GM12878 (cell line): ENCODE results near the gene UBTF. TPM values are rescaled to one million over a fixed set of nuclear protein-coding genes. Genes with fewer than 3 reads are reported as not detected.

ENCODE experiments used
- ATAC-seq: fragments of 200-7000 bp; cut with Tn5 transposase; 3 replicates; pipeline ENCODE4 v1.9.1; 2020; ENCODE audit warnings: mild to moderate bottlenecking, moderate library complexity
- BruUV-seq: library from RNA; stranded (reverse); fragments of 400-500 nt; replicated peaks from 2 replicates; lab custom pipeline; 2021; lab: Mats Ljungman, UMichigan
- CTCF ChIA-PET: fragments of 300-600 bp; sonication (Branson Sonifier 250); formaldehyde crosslinking; extraction: SDS; loops from one replicate; lab custom pipeline; 2021; ENCODE audit warnings: inconsistent platforms; lab: Yijun Ruan, JAX
- POLR2A ChIA-PET: fragments of 350-600 bp; formaldehyde crosslinking; extraction: SDS; loops from one replicate; lab custom pipeline; 2021; ENCODE audit warnings: inconsistent platforms; lab: Charles Lee
- RAD21 ChIA-PET: fragments of 300-600 bp; sonication (Branson Sonifier 250); formaldehyde crosslinking; loops from one replicate; lab custom pipeline; 2023; ENCODE audit warnings: antibody characterized with exemption; ENCODE audit not compliant: unreplicated experiment; lab: Charles Lee
- SMC1A ChIA-PET: fragments of 300-600 bp; sonication (Branson Sonifier 250); formaldehyde crosslinking; loops from one replicate; lab custom pipeline; 2023; ENCODE audit not compliant: unreplicated experiment, uncharacterized antibody; lab: Charles Lee
- DNase-seq: peaks from one replicate; pipeline ENCODE4 v3.0.0-alpha.2; 2011; ENCODE audit warnings: low read depth, low spot score
- FAIRE-seq: peaks from 3 replicates; lab custom pipeline; 2011; peaks lifted over from hg19 to GRCh38; lab: Jason Lieb, UNC
- H2AFZ ChIP-seq: 2 replicates; pipeline ENCODE4 v1.6.0; 2011; ENCODE audit warnings: low read depth, low read length, control low read depth; ENCODE audit not compliant: control insufficient read depth
- H3K27ac ChIP-seq: 2 replicates; pipeline ENCODE4 v1.5.1; 2011; ENCODE audit warnings: control low read depth; ENCODE audit not compliant: control insufficient read depth, insufficient read depth
- H3K27me3 ChIP-seq, 2 experiments: replicated peaks in 1 of 2; 2 replicates each; pipeline versions ENCODE4 v1.6.0 to v1.6.1; 2011; ENCODE audit warnings: low read length in 1 of 2; ENCODE audit not compliant: control insufficient read depth in 2 of 2, insufficient read depth in 2 of 2
- H3K36me3 ChIP-seq, 2 experiments: 2 replicates each; pipeline ENCODE4 v1.5.1; 2011; ENCODE audit warnings: low read length in 1 of 2; ENCODE audit not compliant: control insufficient read depth in 2 of 2, insufficient read depth in 2 of 2
- H3K4me1 ChIP-seq: 2 replicates; pipeline ENCODE4 v1.6.1; 2011; ENCODE audit warnings: mild to moderate bottlenecking, low read length, moderate library complexity, mixed read lengths; ENCODE audit not compliant: control insufficient read depth, insufficient read depth
- H3K4me2 ChIP-seq: 2 replicates; pipeline ENCODE4 v1.6.0; 2011; ENCODE audit warnings: control low read depth; ENCODE audit not compliant: control insufficient read depth, insufficient read depth
- H3K4me3 ChIP-seq: fragments of 200-600 bp; sonication (generic); 2 replicates; pipeline ENCODE4 v1.5.1; 2016
- H3K79me2 ChIP-seq: 2 replicates; pipeline ENCODE4 v1.6.0; 2011; ENCODE audit warnings: low read length; ENCODE audit not compliant: control insufficient read depth, insufficient read depth
- H3K9ac ChIP-seq: 2 replicates; pipeline ENCODE4 v1.8.0; 2011; ENCODE audit warnings: low read length, control low read depth, mixed read lengths; ENCODE audit not compliant: control insufficient read depth, insufficient read depth
- H3K9me3 ChIP-seq: replicated peaks from 3 replicates; pipeline ENCODE4 v1.5.1; 2011; ENCODE audit warnings: mild to moderate bottlenecking, low read length; ENCODE audit not compliant: control insufficient read depth, insufficient read depth
- H4K20me1 ChIP-seq: 2 replicates; pipeline ENCODE4 v1.6.0; 2011; ENCODE audit not compliant: control insufficient read depth, insufficient read depth
- ATF7 ChIP-seq: fragments of 450-650 bp; IDR thresholded peaks from 2 replicates; pipeline ENCODE4 v1.6.1; 2016; ENCODE audit warnings: low read depth, mild to moderate bottlenecking
- CHD2 ChIP-seq: IDR thresholded peaks from 2 replicates; pipeline ENCODE4 v1.6.1; 2011; ENCODE audit warnings: low read depth, low read length, improper control_type of control experiment, borderline replicate concordance
- FOXK2 ChIP-seq: fragments of 450-650 bp; IDR thresholded peaks from 2 replicates; pipeline ENCODE4 v1.6.1; 2017; ENCODE audit warnings: mild to moderate bottlenecking, moderate library complexity
- GABPA ChIP-seq: IDR thresholded peaks from 2 replicates; pipeline ENCODE4 v1.6.1; 2014; ENCODE audit warnings: antibody characterized with exemption, low read depth, mild to moderate bottlenecking, inconsistent platforms
- HDAC6 ChIP-seq: fragments of 200-600 bp; sonication (generic); IDR thresholded peaks from one replicate; pipeline ENCODE4 v1.8.0; 2017; ENCODE audit warnings: antibody characterized with exemption; ENCODE audit not compliant: unreplicated experiment
- IKZF2 ChIP-seq, 2 experiments: fragments of 450-650 bp; IDR thresholded peaks; 2 replicates each; pipeline ENCODE4 v1.6.1; 2017; ENCODE audit warnings: mild to moderate bottlenecking in 2 of 2, moderate library complexity in 2 of 2
- MTA2 ChIP-seq: fragments of 450-650 bp; IDR thresholded peaks from 2 replicates; pipeline ENCODE4 v1.6.1; 2016; ENCODE audit warnings: low read depth, mild to moderate bottlenecking, moderate library complexity
- MYB ChIP-seq: fragments of 150-350 bp; IDR thresholded peaks from 2 replicates; pipeline ENCODE4 v1.6.1; 2014; ENCODE audit warnings: mild to moderate bottlenecking, low read depth, low read length, borderline replicate concordance
- NBN ChIP-seq: fragments of 450-650 bp; IDR thresholded peaks from 2 replicates; pipeline ENCODE4 v1.6.1; 2016
- NFXL1 ChIP-seq: fragments of 450-650 bp; IDR thresholded peaks from 2 replicates; pipeline ENCODE4 v1.6.1; 2017; ENCODE audit warnings: antibody characterized with exemption, mild to moderate bottlenecking, borderline replicate concordance
- PML ChIP-seq: IDR thresholded peaks from 2 replicates; pipeline ENCODE4 v1.6.1; 2012; ENCODE audit warnings: low read length, inconsistent platforms
- RAD21 ChIP-seq: IDR thresholded peaks from 2 replicates; pipeline ENCODE4 v1.6.1; 2011; ENCODE audit warnings: mild to moderate bottlenecking, low read depth, low read length, moderate library complexity; ENCODE audit not compliant: insufficient read depth
- REST ChIP-seq: IDR thresholded peaks from 2 replicates; pipeline ENCODE4 v1.6.1; 2012; ENCODE audit warnings: mild to moderate bottlenecking, low read depth, low read length
- SP1 ChIP-seq: IDR thresholded peaks from one replicate; pipeline ENCODE4 v1.6.1; 2011; ENCODE audit warnings: low read depth, low read length
- STAT3 ChIP-seq: IDR thresholded peaks from 2 replicates; pipeline ENCODE4 v1.6.1; 2011; ENCODE audit warnings: low read depth, low read length, improper control_type of control experiment
- USF1 ChIP-seq: IDR thresholded peaks from 2 replicates; pipeline ENCODE4 v1.6.1; 2011; ENCODE audit warnings: borderline replicate concordance, low read depth, mild to moderate bottlenecking, moderate library complexity, mixed read lengths, low read length; ENCODE audit not compliant: insufficient read depth; ENCODE audit errors: extremely low read length
- WRNIP1 ChIP-seq: IDR thresholded peaks from 2 replicates; pipeline ENCODE4 v1.6.1; 2011; ENCODE audit warnings: low read depth, low read length, improper control_type of control experiment, borderline replicate concordance
- ZBTB4 ChIP-seq: fragments of 450-650 bp; formaldehyde crosslinking; IDR thresholded peaks from 2 replicates; pipeline ENCODE4 v1.4.0; 2022; ENCODE audit warnings: mild to moderate bottlenecking, moderate library complexity
- ZNF274 ChIP-seq: IDR thresholded peaks from one replicate; pipeline ENCODE4 v1.8.0; 2011; ENCODE audit not compliant: insufficient read length, insufficient read depth
- ZNF384 ChIP-seq: IDR thresholded peaks from 2 replicates; pipeline ENCODE4 v1.6.1; 2012; ENCODE audit warnings: low read depth, mild to moderate bottlenecking, low read length, improper control_type of control experiment, borderline replicate concordance
- WGBS: methylation state at CpG from one replicate; pipeline ENCODE4 v1.1.6; 2016; ENCODE audit warnings: low lambda C conversion rate; ENCODE audit not compliant: insufficient replicate concordance, insufficient coverage; ENCODE audit errors: missing lambda C conversion rate; 5-methylcytosine and 5-hydroxymethylcytosine counted together
- in situ Hi-C: fragments of 300-500 bp; cut with MboI; formaldehyde crosslinking; loops from 9 replicates; pipeline ENCODE4 v1.14.3; 2018; ENCODE audit warnings: mixed read lengths
- intact Hi-C: fragments of 100-400 bp; cut with micrococcal nuclease; formaldehyde crosslinking; loops from one replicate; pipeline ENCODE4 v1.14.2; 2022; ENCODE audit not compliant: unreplicated experiment
- polyA plus RNA-seq, 11 experiments: library from polyadenylated mRNA; depleted of rRNA in 4 of 11; unstranded in 6 of 11; stranded (reverse) in 5 of 11; fragments of >200 nt; fragmentation: Nextera tagmentation in 4 of 11; fragmentation: Illumina TruSeq in 1 of 11; extraction: Ambion mirVana in 4 of 11; extraction: Trizol in 1 of 11; gene quantifications; 1 replicate in 1 of 11; 2 replicates in 10 of 11; pipeline versions ENCODE4 v1.2.1 to v1.2.3, GENCODE V29; 2011 to 2016; ENCODE audit warnings: inconsistent platforms in 2 of 11, missing spikeins in 2 of 11, low read depth in 1 of 11
- total RNA-seq, 4 experiments: library from RNA; depleted of rRNA in 3 of 4; stranded (reverse); fragments of >200 nt in 3 of 4; fragmentation: Illumina TruSeq in 1 of 4; extraction: Trizol in 1 of 4; gene quantifications; 2 replicates each; pipeline versions ENCODE4 v1.2.1 to v1.2.3, GENCODE V29; 2013 to 2021

Gene UBTF
- total and polyA plus RNA-seq, 10 of the 15 experiments (the other 5 are each of a cell fraction or from before 2014, with no cell fraction given): 2.2 to 124 (median 79.6) TPM

GRCh38 chr17:44263345-44263902 lies 43.9 kb upstream of the UBTF start:
- WGBS: 48% methylated on average over 7 of the region's 7 CpGs
- H3K9ac ChIP-seq: no peak overlapping the region
- no peaks in the 10 kb centered on the region for H4K20me1 ChIP-seq
- H2AFZ ChIP-seq: no peak overlapping the region
- H3K4me1 ChIP-seq: no peaks in the 10 kb centered on the region
- no peak overlapping the region for H3K4me2 ChIP-seq
- no peak for TF ChIP-seq CHD2
- TF ChIP-seq NFXL1: no peak
- no peak for TF ChIP-seq WRNIP1
- TF ChIP-seq ZNF274: no peak
- TF ChIP-seq SP1: no peak
- TF ChIP-seq RAD21: no peak
- no peak for TF ChIP-seq USF1
- TF ChIP-seq ZBTB4 (CRISPR knock-in tag): no peak
- no peak for TF ChIP-seq ZNF384
- no peak for TF ChIP-seq FOXK2
- TF ChIP-seq IKZF2 (IDR thresholded peaks at IDR 0.05): no peak
- TF ChIP-seq PML: no peak
- no peak for TF ChIP-seq HDAC6
- TF ChIP-seq ATF7: no peak
- no peak for TF ChIP-seq NBN
- no peak for TF ChIP-seq MYB
- TF ChIP-seq STAT3: no peak
- TF ChIP-seq GABPA: no peak
- TF ChIP-seq REST: no peak
- TF ChIP-seq MTA2: no peak
- BruUV-seq: no TSS peak
- H3K4me3 ChIP-seq: no peak overlapping the region
- H3K9me3 ChIP-seq: no peaks in the 10 kb centered on the region
- DNase-seq (no peak), FAIRE-seq (no peak), ATAC-seq (no peak)
- ChIA-PET CTCF (no interaction called here), POLR2A (no interaction called here), RAD21 (no interaction called here), SMC1A (no interaction called here)
- in situ Hi-C loops (no loop called here), intact Hi-C loops (no loop called here)
- H3K27me3 ChIP-seq: no peaks in the 10 kb centered on the region; a peak in 1 of 4 replicates
- H3K27ac ChIP-seq: no peak overlapping the region
- no peaks in the 10 kb centered on the region for H3K79me2 ChIP-seq
- H3K36me3 ChIP-seq: no peaks in the 10 kb centered on the region
